ENCODE data around the gene UBA7.

Gene UBA7

GRCh38 chr3:49805897-49806701, 7.7 kb downstream of the UBA7 start:
- no peak for DNase-seq (ENCODE audit: low spot score)

GRCh38 chr3:49805367-49805782, 8.4 kb downstream of the UBA7 start:
- DNase-seq (ENCODE audit: low spot score), result no peak

DNA sequence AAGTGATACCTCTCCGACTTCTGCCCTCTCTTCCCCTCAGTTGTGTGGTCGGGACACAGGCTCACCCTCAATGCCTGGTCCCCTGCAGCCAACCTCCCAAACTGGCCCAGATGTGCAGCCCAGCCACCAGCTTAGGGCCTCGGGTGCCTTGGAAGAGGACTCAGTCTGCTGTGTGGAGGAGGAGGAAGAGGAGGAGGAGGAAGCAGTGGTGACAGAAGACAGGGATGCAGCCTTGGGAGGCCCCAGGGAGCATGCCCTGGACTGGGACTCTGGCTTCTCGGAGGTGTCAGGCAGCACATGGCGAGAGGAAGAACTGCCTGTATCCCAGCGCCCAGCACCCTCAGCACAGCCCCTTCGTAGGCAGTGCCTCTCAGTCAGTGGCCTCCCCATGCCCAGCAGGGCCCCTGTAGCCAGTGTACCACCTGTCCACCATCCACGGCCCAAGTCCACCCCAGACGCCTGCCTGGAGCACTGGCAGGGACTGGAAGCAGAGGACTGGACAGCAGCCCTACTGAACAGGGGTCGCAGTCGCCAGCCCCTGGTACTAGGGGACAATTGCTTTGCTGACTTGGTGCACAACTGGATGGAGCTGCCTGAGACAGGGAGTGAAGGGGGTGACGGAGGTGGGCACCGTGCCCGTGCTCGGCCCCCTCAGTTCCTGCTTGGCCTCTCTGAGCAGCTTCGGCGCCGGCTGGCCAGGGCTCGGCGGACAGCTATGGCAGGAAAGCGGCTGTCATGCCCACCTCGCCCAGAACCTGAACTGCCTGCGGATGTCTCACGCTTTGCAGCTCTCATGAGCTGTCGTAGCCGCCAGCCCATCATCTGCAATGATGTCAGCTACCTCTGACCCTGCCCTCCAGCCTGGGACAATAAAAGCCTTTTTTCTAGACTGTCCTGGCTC, 9.4 kb downstream of the UBA7 start:
- no peak for DNase-seq (ENCODE audit: low spot score)

DNA sequence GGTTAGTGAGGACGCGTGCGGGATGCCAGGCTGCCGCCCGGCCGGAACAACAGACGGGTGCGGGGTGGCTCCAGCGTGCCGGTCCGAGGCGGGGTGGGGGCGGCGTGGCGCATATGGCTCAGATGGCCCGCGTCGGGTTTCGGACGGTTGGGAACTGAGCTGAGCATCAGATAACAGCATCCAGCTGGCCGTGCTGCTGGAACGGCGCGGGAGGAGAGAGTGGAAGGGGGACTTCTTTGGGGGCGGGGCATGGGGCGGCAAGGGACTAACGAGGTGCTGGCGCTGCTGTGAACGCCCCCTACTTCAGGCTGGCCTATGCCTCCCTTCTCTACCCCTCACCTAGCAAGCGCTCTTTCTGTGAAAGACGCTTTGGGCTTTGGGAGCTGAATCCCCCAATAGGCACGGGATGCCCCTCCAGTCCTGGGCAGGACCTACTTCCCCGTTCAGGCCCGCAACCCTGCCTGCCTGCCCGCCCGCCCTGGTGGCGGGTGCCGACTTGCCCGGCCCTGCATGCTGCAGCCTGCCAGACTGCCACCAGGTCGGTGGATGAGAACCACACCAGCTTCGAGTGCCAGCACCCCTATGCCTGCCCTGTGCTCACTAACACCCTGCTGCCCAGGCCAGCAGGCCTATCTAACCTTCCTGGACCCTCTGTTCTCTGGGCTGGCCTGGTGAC, 10.2 kb downstream of the UBA7 start:
- DNase-seq (ENCODE audit: low spot score), result no peak

DNA sequence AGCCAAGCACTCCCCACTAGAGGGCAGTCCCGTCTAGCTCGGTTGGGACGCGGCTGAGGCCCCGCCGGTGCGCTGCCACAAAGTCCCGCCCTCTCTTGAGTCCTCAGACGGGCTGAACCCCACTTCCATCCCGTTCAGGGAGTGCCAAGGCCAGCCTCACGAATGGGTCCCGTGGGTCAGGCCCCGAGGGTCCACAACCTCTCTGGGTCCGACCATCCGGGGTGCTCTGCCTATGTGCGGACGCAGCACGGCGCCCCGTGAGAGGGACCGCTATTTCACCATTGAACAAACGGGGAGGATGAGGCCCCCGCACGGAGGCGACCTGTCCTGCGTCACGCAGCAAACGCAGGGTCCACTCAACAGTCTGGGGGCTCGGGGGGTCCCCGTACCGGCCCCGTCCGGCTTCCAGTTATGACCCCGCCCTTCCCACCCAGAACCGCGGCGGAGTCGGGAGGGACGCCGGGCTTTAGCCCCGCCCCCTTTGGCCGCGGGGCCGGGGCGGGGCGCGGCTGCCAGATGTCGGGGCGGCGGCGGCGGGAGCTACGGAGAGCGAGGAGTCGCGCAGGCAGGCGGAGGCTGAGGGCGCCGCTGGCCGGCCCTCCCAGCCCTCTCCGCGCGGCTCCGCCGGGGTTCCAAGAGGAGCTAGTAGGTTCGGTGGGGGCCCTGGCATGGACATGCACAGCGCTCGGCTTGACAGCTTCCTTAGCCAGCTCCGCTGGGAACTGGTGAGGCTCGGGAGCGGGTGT, 10.9 kb downstream of the UBA7 start, which contains the start of gene INKA1:
INKA1 (plus strand) TSS at position 543 of the 746 bp plus-strand sequence; CDS start at position 675, 132 bp downstream.
- DNase-seq (ENCODE audit: low spot score), result peak; percentile 91

DNA sequence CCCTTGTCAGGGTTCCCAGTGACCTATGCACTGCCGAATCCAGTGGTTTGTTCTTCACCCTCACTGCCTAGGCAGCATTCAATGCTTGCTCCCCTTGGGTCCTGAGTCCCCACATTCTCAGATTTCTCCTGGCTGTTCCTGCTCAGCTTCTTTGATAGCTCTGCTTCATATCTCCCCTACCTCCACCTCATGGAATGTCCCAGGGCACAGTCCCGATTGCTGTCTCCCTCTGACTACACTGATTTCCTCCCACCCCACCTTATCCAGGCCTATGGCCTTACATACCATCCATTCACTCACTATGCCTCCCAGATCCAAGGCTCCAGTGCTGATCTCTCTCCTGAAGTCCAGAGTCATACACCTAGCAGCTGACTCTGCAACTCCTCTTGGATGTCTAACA, 12.6 kb downstream of the UBA7 start:
- DNase-seq (ENCODE audit: low spot score), result no peak

DNA sequence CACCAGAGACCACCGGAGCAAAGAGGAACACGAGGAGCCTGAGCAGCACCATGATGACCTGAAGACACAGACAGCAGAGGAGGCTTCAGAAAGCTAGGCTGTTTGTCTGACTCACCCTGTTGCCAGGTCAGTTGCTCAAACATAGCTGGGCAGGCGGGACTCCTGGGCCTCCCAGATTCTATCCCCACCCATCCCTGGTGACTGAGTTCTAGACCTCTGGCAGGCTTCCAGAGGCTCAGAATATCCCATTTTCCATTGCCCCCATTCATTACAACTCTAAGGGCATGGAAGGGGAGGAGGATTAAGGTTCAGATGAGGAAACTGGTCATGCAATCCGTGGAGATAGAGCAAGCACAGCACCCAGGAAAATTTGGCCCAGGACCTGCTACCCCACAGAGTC, 14.0 kb downstream of the UBA7 start, which contains the start of gene CDHR4:
CDHR4 (minus strand) TSS at position 113 of the 400 bp plus-strand sequence; CDS start at position 52, 61 bp downstream.
- DNase-seq (ENCODE audit: low spot score), result no peak

GRCh38 chr3:49799105-49799504, 14.6 kb downstream of the UBA7 start:
- DNase-seq (ENCODE audit: low spot score), result no peak

- no peak for DNase-seq (ENCODE audit: low spot score)
Observed at GRCh38 chr3:49794926-49795905, 18.5 kb downstream of the UBA7 start.

DNA sequence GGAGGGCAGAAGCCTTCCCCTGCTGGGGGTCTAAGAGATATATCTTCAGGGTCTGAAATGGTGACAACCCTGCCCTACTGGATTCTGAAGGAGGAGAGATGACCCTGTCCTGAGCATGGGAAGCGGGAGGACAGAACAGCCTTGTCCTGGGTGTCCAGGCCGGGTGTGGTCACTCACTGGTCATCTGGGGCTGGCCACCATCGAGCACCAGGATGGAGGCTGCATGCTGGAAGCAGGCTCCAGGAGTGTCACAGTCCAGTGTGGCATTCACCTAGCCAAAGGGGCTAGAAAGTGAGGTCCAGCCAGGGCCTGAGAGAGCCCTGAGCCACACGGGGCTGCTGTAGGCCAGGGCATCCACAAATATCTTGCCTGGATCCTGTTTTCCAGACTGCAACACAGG, 19.3 kb downstream of the UBA7 start:
- DNase-seq (ENCODE audit: low spot score), result no peak

DNA sequence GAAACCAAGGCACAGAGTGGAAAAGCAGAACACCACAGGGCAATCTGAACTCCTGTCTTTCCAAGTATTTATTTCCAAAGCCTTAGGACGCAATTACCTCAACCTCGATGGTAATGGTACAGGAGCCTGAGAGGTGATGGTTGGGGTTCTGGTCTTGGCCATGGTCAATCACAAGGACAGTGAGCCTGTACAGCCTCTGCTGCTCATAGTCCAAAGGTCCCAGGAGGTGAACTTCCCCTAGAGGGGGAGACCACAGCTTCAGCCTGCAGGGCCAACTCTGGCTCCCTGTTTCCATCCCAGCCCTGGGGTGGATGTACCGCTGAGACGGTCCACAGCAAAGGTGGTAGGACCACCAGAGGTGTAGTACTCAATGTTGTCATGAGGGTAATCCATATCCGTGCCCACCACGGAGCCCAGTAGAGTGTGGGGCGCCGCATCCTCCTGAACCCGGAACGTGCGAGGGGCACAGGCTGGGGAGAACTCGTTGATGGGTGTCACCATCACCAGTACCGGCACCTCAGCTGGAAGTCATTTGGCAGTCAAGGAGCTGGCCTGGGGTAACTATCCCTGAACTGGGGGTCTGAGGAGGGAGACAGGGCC, 20.2 kb downstream of the UBA7 start:
- DNase-seq (ENCODE audit: low spot score), result no peak

DNA sequence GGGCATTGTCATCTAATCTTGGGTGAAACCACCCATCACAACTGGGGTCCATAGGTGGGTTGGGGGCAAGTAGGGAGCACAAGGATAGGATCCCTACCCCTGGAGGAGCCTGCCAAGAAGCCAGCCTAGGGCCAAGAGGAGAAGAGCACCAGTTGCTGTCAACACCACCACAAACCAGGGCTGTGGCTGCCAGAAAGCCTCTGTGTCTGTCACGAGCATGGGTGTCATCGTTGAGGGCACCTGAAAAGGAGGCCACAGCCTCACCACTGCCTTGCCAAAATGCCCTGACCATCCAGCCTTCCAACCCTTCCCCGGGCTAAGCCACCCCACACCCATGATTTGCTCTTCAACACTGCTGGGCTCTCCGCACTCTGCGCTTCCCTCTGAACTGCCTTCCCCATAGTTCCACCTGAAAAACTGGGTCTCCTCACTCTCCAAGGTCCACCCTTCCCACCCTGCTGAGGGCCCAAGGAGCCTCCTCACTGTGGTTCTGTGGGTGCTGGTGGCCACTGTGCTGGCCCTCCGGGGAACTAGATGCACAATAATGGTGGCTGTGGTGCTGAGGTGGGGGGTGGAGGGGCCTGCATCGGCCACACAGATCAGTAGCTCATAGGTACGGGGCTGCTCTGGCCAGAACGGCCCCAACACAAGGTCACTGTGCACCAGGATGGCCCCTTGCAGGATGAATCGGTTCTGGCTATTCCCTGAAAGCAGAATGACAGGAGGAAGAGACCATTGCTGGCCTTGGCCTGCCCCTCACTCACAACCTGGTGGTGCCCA, 21.2 kb downstream of the UBA7 start:
- DNase-seq (ENCODE audit: low spot score), result no peak

- DNase-seq (ENCODE audit: low spot score), result no peak
Observed at GRCh38 chr3:49791571-49791970, 22.2 kb downstream of the UBA7 start.

GRCh38 chr3:49790626-49791411, 22.9 kb downstream of the UBA7 start:
- DNase-seq (ENCODE audit: low spot score), result no peak

GRCh38 chr3:49788056-49788455, 25.7 kb downstream of the UBA7 start:
- no peak for DNase-seq (ENCODE audit: low spot score)

GRCh38 chr3:49787536-49787935, 26.2 kb downstream of the UBA7 start:
- DNase-seq (ENCODE audit: low spot score), result no peak

- no peak for DNase-seq (ENCODE audit: low spot score)
Observed at GRCh38 chr3:49787182-49787464, 26.6 kb downstream of the UBA7 start.

DNA sequence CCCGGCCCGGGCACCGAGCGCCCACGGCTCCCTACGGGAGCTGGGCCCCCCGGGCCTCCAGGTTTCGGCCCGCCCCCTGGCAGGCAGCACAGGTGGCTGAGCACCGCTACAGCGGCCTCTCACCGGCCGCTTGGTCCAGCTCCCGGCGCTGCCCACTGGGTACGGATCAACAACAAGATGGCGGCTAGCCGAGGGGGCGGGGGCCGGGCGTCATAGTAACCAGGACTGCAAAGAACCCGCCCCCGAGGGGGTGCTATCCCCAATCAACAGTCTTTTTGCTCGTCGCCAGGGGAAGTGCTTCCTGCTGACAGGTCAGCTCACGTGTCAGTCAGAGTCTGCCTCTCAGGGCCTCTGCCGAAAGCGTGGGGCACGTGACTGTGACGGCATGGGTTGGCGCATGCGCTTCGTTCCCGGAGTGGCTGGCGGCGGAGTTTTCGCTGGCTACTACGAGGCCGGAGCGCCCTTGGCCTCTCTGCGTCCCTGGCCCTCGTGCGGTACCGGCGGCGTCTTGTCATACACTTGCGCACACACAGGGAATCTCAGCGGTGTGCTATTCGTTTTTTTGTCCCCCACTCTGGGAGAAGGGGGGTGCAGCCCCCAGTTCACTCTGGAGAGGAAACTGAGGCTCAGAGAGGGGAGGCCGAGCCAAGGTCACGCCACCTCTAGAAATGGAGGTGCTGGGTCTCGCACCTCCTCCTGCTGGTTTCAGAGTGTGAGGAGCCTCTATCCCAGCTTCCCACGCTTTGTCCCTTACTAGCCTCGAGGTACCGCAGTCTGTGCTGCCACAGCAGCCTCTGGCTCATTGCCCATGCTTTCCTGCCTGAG, 27.2 kb downstream of the UBA7 start, which contains the start of gene IP6K1:
IP6K1 (minus strand) TSS at position 186 of the 825 bp plus-strand sequence. CDS start 38,502 bp downstream, outside the sequence.
- DNase-seq (ENCODE audit: low spot score), result peak; percentile 100

All from activated CD4-positive, alpha-beta T cell treated with anti-CD3 and anti-CD28 coated beads, Interleukin-2, Interleukin-4, amounts not matched to agents 100 ng/mL and 50 ng/mL, durations not matched to agents 16 hours and 8 hours (primary cell).